Neutrophil (primary cell): ENCODE data around the gene RAB33B.
"Not testable (repeated sequence)": the region's sequence is repeated elsewhere in the genome, so short reads cannot be mapped to it uniquely, and the experiment has no call there.

Source experiments
- H3K27ac ChIP-seq: fragments of 200-600 bp; sonication (generic); 2 replicates; pipeline ENCODE4 v1.5.1; 2016; ENCODE audit warnings: mild to moderate bottlenecking, moderate library complexity
- H3K27me3 ChIP-seq: fragments of 200-600 bp; sonication (generic); 2 replicates; pipeline ENCODE4 v1.6.0; 2016; ENCODE audit warnings: mild to moderate bottlenecking
- H3K36me3 ChIP-seq: fragments of 200-600 bp; sonication (generic); 2 replicates; pipeline ENCODE4 v1.5.1; 2017
- H3K4me1 ChIP-seq, 2 experiments: fragments of 200-600 bp in 1 of 2; sonication (generic) in 1 of 2; 1 replicate in 1 of 2; 2 replicates in 1 of 2; pipeline versions ENCODE4 v1.5.1 to v1.6.1; 2013 to 2016; ENCODE audit warnings: low read depth in 1 of 2, low read length in 1 of 2, mild to moderate bottlenecking in 1 of 2, moderate library complexity in 1 of 2; ENCODE audit not compliant: control insufficient read depth in 1 of 2, insufficient read depth in 1 of 2
- H3K4me3 ChIP-seq, 2 experiments: fragments of 200-600 bp in 1 of 2; sonication (generic) in 1 of 2; 1 replicate in 1 of 2; 2 replicates in 1 of 2; pipeline ENCODE4 v1.5.1; 2013 to 2016; ENCODE audit warnings: low read depth in 1 of 2, low read length in 1 of 2, mild to moderate bottlenecking in 1 of 2, moderate library complexity in 1 of 2
- H3K9me3 ChIP-seq: fragments of 200-600 bp; sonication (generic); 2 replicates; pipeline ENCODE4 v1.5.1; 2016
- TF ChIP-seq, protein P1 (sequence below): fragments of 200-600 bp; sonication (generic); IDR thresholded peaks from 2 replicates; pipeline ENCODE4 v1.5.1; 2016; ENCODE audit warnings: antibody characterized with exemption

RAB33B gene

GRCh38 chr4:139457318-139457717, 3.4 kb downstream of the RAB33B start:
- peak overlapping the region in 1 of 2 experiments; percentile 87 for H3K4me3 ChIP-seq
- H3K27ac ChIP-seq: peak overlapping the region; percentile 93
- no peaks in the 10 kb centered on the region for H3K27me3 ChIP-seq
- peaks cover 79 to 82% of the 10 kb centered on the region in 2 experiments for H3K4me1 ChIP-seq
- no peaks in the 10 kb centered on the region for H3K36me3 ChIP-seq
- TF ChIP-seq, protein P1, sequence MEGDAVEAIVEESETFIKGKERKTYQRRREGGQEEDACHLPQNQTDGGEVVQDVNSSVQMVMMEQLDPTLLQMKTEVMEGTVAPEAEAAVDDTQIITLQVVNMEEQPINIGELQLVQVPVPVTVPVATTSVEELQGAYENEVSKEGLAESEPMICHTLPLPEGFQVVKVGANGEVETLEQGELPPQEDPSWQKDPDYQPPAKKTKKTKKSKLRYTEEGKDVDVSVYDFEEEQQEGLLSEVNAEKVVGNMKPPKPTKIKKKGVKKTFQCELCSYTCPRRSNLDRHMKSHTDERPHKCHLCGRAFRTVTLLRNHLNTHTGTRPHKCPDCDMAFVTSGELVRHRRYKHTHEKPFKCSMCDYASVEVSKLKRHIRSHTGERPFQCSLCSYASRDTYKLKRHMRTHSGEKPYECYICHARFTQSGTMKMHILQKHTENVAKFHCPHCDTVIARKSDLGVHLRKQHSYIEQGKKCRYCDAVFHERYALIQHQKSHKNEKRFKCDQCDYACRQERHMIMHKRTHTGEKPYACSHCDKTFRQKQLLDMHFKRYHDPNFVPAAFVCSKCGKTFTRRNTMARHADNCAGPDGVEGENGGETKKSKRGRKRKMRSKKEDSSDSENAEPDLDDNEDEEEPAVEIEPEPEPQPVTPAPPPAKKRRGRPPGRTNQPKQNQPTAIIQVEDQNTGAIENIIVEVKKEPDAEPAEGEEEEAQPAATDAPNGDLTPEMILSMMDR: no peak
- no peaks in the 10 kb centered on the region for H3K9me3 ChIP-seq

DNA sequence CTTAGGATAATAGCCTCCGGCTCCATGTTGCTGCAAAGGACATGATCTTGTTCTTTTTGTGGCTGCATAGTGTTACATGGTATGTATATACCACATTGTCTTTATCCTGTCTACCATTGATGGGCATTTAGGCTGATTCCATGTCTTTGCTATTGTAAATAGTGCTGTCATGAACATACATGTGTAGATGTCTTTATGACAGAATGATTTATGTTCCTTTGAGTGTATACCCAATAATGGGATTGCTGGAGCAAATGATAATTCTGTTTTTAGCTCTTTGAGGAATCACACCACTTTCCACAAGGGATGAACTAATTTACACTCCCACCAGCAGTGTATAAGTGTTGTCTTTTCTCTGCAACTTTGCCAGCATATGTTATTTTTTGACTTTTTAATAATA, 4.6 kb downstream of the RAB33B start:
- Histone ChIP-seq H3K27ac (peak overlapping the region; percentile 2), H3K36me3 (peaks cover 6% of the 10 kb centered on the region), H3K4me3 (no peak overlapping the region), H3K9me3 (no peaks in the 10 kb centered on the region), H3K27me3 (no peaks in the 10 kb centered on the region), H3K4me1 (peaks cover 75% of the 10 kb centered on the region in 2 experiments)
- TF ChIP-seq, protein P1: no peak

- H3K27ac ChIP-seq: no peak overlapping the region
Observed at GRCh38 chr4:139458999-139459398, 5.1 kb downstream of the RAB33B start.

DNA sequence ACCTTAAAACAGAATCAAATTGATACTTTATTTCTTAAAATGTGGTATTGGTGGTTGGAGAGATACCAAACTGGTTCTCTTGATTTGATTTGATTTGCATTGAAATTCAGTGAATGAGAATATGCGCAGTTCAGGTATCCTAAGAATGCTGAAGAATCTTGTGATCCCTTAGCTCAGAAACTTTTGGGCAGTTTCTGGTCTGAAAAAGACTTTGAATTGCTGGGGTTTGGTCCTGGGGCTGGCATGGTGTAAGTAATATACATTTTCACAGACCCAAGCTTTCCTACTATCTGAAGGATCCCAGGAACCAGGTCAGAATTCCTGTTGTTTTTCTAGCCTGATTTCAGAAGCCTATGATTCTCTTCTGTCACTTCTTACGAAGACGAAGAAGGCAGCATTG, 6.6 kb downstream of the RAB33B start:
- H3K27me3 ChIP-seq: no peaks in the 10 kb centered on the region
- no peak overlapping the region for H3K4me3 ChIP-seq
- H3K9me3 ChIP-seq: no peaks in the 10 kb centered on the region
- peak overlapping the region; percentile 65 for H3K27ac ChIP-seq
- H3K4me1 ChIP-seq: peaks cover 62 to 66% of the 10 kb centered on the region in 2 experiments
- H3K36me3 ChIP-seq: peaks cover 6% of the 10 kb centered on the region
- TF ChIP-seq, protein P1: no peak

More at GRCh38 chr4:139458999-139459398, 5.1 kb downstream of the RAB33B start:
- Histone ChIP-seq H3K27me3 (no peaks in the 10 kb centered on the region), H3K4me1 (peaks cover 75% of the 10 kb centered on the region in 2 experiments), H3K4me3 (no peak overlapping the region), H3K36me3 (peaks cover 6% of the 10 kb centered on the region), H3K9me3 (no peaks in the 10 kb centered on the region)
- TF ChIP-seq, protein P1: no peak

DNA sequence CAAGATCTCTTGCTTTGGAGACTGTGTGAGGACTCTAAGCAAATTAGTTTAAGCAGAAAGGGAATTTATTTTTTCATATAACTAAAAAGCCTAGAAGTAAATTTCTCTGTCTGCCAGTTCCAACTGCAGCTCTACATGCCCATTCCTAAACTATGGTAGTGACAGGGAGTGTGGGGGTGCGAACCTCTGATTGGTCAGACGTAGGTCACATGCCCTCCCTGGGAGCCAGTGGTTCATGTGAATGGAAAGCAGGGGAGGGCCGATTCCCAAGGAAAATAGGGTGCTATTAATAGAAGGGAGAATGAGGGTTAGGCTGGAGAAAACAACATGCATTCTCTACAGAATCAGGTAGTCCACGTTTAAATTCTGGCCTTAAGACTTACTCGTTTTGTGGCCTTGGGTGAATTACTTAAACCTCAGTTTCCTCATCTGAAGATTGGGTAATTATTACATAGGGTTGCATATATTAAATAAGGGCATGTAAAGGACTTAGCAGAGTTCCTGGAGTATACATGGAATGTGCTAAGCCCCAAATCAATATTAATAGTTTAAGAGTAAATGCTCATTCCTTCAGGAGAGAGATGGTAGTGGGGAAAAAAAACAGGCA, 7.2 kb downstream of the RAB33B start:
- Histone ChIP-seq H3K27ac (peak overlapping the region; percentile 65), H3K4me1 (peaks cover 56 to 60% of the 10 kb centered on the region in 2 experiments), H3K9me3 (no peaks in the 10 kb centered on the region), H3K36me3 (peaks cover 6% of the 10 kb centered on the region), H3K4me3 (peak overlapping the region in 1 of 2 experiments; percentile 7), H3K27me3 (no peaks in the 10 kb centered on the region)
- TF ChIP-seq, protein P1: no peak

DNA sequence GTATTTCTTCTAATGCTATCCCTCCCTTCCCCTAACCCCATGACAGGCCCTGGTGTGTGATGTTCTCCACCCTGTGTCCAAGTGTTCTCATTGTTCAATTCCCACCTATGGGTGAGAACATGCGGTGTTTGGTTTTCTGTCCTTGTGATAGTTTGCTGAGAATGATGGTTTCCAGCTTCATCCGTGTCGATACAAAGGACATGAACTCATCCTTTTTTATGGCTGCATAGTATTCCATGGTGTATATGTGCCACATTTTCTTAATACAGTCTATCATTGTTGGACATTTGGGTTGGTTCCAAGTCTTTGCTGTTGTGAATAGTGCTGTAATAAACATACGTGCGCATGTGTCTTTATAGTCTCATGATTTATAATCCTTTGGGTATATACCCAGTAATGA, 10.6 kb downstream of the RAB33B start:
- H3K27ac ChIP-seq, H3K36me3 ChIP-seq, H3K4me3 ChIP-seq, H3K9me3 ChIP-seq, H3K27me3 ChIP-seq: not testable (repeated sequence)
- peaks cover 25 to 34% of the 10 kb centered on the region in 2 experiments for H3K4me1 ChIP-seq
